Stimulated activated CD4-positive, alpha-beta T cell treated with anti-CD3 and anti-CD28 coated beads, Interleukin-4, amount 100 ng/mL, for 48 hours (primary cell): Measurements from ENCODE around the gene COL26A1.
A peak's percentile ranks its signal among the peaks of the same experiment; 100 is the strongest.
"Not testable (repeated sequence)": the region's sequence is repeated elsewhere in the genome, so short reads cannot be mapped to it uniquely, and the experiment has no call there.

Source experiments
- DNase-seq, 2 donors: peaks; one replicate each; pipeline ENCODE4 v3.0.0-alpha.2; 2020; ENCODE audit warnings: low read depth in 2 of 2

COL26A1 gene

GRCh38 chr7:101496017-101496416, 133.3 kb downstream of the COL26A1 start:
- no peak for DNase-seq

- DNase-seq: no peak
Measured at GRCh38 chr7:101501351-101501750, 138.7 kb downstream of the COL26A1 start.

- no peak for DNase-seq
Measured at GRCh38 chr7:101502466-101503098, 139.9 kb downstream of the COL26A1 start.

DNA sequence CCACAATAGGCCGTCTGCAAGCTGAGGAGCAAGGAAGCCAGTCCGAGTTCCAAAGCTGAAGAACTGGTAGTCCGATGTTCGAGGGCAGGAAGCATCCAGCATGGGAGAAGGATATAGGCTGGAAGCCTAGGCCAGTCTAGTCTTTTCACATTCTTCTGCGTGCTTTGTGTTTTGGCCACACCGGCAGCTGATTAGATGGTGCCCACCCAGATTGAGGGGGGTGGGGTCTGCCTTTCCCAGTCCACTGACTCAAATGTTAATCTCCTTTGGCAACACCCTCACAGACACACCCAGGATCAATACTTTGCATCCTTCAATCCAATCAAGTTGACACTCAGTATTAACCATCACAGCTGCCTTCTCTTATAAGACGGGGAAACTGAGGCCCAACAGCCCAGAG, 142.8 kb downstream of the COL26A1 start:
- not testable (repeated sequence) for DNase-seq

- no peak for DNase-seq
Measured at GRCh38 chr7:101506531-101506930, 143.9 kb downstream of the COL26A1 start.

GRCh38 chr7:101507327-101507726, 144.7 kb downstream of the COL26A1 start:
- no peak for DNase-seq

GRCh38 chr7:101507791-101508252, 145.1 kb downstream of the COL26A1 start:
- peak; percentile 30 to 38 for DNase-seq

DNA sequence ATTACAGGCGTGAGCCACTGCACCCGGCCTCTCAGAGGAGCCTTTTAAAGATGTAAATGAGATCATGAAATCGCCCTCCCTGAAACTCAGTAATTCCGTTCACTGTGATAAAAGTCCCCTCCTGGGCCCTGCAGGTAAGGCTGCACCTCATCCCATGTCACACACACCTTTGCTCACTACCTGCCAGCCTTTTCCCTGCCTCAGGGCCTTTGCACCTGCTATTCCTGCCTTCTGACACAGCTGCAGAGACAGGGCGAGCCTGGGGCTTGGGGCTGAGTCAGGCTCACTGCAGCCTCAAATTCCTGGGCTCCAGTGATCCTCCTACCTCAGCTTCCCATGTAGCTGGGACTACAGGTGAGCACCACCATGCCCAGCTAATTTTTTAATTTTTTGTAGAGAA, 147.6 kb downstream of the COL26A1 start:
- DNase-seq: no peak

GRCh38 chr7:101511965-101512364, 149.3 kb downstream of the COL26A1 start:
- DNase-seq: no peak

DNA sequence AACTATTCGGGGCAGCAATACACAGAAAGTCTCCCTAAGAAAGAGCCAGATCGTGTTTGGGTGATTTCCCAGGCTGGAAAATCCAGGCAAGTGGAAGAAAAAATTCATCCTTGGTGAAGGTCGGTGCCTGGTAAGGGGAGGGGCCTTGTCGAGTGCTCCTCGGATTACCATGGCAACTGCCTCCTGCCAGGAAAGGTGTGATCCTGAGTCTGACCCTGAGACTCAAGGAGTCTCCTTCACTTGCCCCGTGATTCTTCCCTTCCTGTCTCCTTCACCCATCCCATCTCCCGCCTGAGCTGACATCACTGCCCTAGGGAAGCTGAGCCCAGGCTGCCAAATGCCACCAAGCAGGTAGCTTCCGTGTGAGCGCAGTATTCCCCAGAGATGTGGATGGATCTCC, 154.2 kb downstream of the COL26A1 start:
- no peak for DNase-seq

DNA sequence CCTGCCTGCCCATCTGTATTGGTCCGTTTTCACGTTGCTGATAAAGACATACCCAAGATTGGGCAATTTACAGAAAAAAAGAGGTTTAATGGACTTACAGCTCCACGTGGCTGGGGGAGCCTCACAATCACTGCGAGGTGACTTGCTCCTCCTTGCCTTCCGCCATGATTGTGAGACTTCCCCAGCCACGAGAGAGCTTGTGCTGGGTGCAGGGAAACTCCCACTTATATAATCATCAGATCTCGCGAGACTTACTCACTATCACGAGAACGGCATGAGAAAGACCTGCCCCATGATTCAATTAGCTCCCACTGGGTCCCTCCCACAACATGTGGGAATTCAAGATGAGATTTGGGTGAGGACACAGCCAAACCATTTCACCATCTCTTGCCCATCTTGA, 154.6 kb downstream of the COL26A1 start:
- DNase-seq: no peak

- no peak for DNase-seq
Measured at GRCh38 chr7:101518336-101518735, 155.7 kb downstream of the COL26A1 start.

GRCh38 chr7:101519324-101520023, 156.8 kb downstream of the COL26A1 start:
- no peak for DNase-seq

DNA sequence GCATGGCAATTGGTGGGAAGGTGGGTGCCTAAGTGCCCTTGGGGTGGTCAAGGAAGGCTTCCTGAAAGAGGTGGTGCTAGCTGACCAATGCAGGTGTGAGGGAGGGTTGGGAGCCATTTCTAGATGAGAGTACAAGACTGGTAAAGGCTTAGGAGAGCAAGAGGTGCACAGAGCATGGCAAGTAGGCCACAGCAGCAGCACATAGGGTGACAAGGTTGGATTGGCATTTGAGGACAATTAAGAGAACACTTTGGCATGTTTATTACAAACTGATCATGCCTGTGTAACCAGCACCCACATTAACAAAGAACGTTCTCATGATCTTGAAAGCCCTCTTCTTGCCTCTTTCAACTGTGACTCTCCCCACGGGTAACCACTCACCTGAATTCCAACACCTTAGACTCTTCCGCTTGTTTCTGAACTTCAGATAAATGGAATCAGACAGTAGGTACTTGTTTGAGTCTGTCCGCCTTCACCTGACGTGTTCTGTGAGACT, 158.8 kb downstream of the COL26A1 start:
- DNase-seq: no peak

DNA sequence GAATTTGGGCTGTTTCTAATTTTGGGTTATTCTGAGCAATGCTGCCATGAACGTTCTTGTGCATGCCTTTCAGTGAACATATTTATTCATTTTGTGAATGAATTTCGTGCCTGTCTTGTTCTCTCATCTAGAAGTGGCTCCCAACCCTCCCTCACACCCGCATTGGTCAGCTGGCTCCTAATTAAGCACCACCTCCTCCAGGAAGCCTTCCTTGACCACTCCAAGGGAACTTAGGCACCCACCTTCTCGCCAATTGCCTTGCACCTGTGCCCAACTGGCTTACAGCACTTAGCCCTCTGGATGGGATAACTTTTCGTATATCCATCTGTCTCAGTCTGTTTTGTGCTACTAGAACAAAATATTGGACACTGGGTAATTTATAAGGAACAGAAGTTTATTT, 159.3 kb downstream of the COL26A1 start:
- no peak for DNase-seq

- DNase-seq: no peak
Measured at GRCh38 chr7:101527844-101528667, 165.4 kb downstream of the COL26A1 start.

DNA sequence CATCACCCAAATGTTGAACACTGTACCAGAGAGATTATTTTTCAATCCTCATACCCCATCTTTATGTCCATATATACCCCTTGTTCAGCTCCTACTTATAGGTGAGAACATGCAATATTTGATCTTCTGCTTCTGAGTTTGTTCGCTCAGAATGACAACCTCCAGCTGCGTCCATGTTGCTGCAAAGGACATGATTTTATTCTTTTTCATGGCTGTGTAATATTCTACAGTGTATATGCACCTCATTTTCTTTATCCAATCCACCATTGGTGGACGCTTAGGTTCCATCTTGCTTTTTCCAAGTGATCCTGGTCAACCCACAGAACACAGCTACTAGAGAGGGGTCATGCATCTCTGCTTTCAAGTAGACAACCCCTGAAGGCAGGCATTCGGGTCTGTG, 166.9 kb downstream of the COL26A1 start:
- DNase-seq: no peak

- no peak for DNase-seq
Measured at GRCh38 chr7:101531726-101532357, 169.2 kb downstream of the COL26A1 start.

DNA sequence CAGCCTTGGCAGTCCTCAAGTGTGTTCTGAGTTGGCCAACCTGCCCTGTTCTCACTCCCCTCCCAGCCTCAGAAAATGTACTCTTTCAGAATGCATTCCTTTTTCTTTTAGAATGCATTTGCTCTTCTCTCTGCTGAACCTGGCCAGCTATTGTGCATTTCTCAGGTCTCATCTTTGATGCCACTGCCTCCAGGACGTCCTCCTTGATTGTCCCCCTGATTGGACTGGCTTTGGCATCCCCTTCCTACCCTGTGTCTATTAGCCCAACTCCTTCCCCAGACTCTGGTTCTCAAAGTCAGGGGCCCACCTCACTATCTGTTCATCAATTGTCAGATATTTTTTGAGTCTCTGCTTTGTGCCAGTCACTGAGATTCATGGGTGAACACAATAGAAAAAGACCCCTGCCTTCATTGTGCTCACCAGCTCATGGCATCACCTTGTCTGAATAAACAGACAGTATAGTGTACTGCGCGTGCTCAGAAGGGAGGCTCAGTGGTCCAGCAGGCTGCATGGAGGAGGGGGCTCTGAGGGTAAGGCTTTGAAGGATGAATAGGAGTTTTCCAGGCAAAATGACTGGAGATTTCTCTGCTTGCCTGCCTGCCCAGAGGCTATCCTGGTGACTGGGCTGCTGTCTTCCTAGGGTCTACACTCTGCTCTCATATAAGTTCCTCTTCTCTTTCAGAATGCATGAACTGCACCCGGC, 169.9 kb downstream of the COL26A1 start:
- DNase-seq: no peak

- no peak for DNase-seq
Measured at GRCh38 chr7:101533103-101533465, 170.4 kb downstream of the COL26A1 start.

- no peak for DNase-seq
Measured at GRCh38 chr7:101534015-101534803, 171.5 kb downstream of the COL26A1 start.
